HepG2 (cell line): Measurements from ENCODE around the gene R3HDM4. TPM values are rescaled to one million over a fixed set of nuclear protein-coding genes. Genes with fewer than 3 reads are reported as not detected.

Source experiments
- ATRX ChIP-seq: sonication (generic); formaldehyde crosslinking; IDR thresholded peaks from 2 replicates; pipeline ENCODE4 v1.4.0; 2020; ENCODE audit warnings: missing genetic modification reagents, borderline replicate concordance
- BHLHE40 ChIP-seq: IDR thresholded peaks from 2 replicates; pipeline ENCODE4 v1.6.1; 2011; ENCODE audit warnings: low read length, improper control_type of control experiment
- BRCA1 ChIP-seq: sonication (generic); formaldehyde crosslinking; IDR thresholded peaks from 2 replicates; pipeline ENCODE4 v1.4.0; 2020; ENCODE audit warnings: missing genetic modification reagents
- E2F1 ChIP-seq: sonication (generic); formaldehyde crosslinking; IDR thresholded peaks from 2 replicates; pipeline ENCODE4 v1.5.0; 2020; ENCODE audit warnings: missing genetic modification reagents
- FOSL2 ChIP-seq: sonication (generic); formaldehyde crosslinking; IDR thresholded peaks from 2 replicates; pipeline ENCODE4 v1.4.0; 2020; ENCODE audit warnings: missing genetic modification reagents
- GATAD2A ChIP-seq: IDR thresholded peaks from 2 replicates; pipeline ENCODE4 v1.6.1; 2016
- HDAC1 ChIP-seq: sonication (generic); formaldehyde crosslinking; IDR thresholded peaks from 2 replicates; pipeline ENCODE4 v1.5.1; 2020; ENCODE audit warnings: mild to moderate bottlenecking, missing genetic modification reagents
- HNF4G ChIP-seq, 2 experiments: sonication (generic) in 1 of 2; formaldehyde crosslinking in 1 of 2; IDR thresholded peaks; 2 replicates each; pipeline versions ENCODE4 v1.4.0 to v1.6.1; 2011 to 2020; ENCODE audit warnings: borderline replicate concordance in 2 of 2, low read depth in 2 of 2, mild to moderate bottlenecking in 2 of 2, low read length in 1 of 2, missing genetic modification reagents in 1 of 2, moderate library complexity in 1 of 2
- HNRNPUL1 ChIP-seq: fragments of 200-400 bp; formaldehyde crosslinking; IDR thresholded peaks from 2 replicates; pipeline ENCODE4 v1.6.1; 2017; ENCODE audit warnings: low read depth, mild to moderate bottlenecking, low read length, moderate library complexity
- IKZF5 ChIP-seq: IDR thresholded peaks from 2 replicates; pipeline ENCODE4 v1.6.1; 2018; ENCODE audit warnings: missing genetic modification reagents, mild to moderate bottlenecking, missing compliant biosample characterization
- JUND ChIP-seq: sonication (generic); formaldehyde crosslinking; IDR thresholded peaks from 2 replicates; pipeline ENCODE4 v1.8.0; 2022; ENCODE audit warnings: mild to moderate bottlenecking, missing genetic modification reagents
- MLX ChIP-seq: IDR thresholded peaks from 2 replicates; pipeline ENCODE4 v1.6.1; 2016
- MYPOP ChIP-seq: sonication (generic); formaldehyde crosslinking; IDR thresholded peaks from 2 replicates; pipeline ENCODE4 v1.8.1; 2023; ENCODE audit warnings: mild to moderate bottlenecking, moderate library complexity, missing genetic modification reagents
- PATZ1 ChIP-seq: sonication (generic); formaldehyde crosslinking; IDR thresholded peaks from 2 replicates; pipeline ENCODE4 v1.4.0; 2020; ENCODE audit warnings: missing genetic modification reagents
- TMF1 ChIP-seq: sonication (generic); formaldehyde crosslinking; IDR thresholded peaks from 2 replicates; pipeline ENCODE4 v1.8.1; 2022; ENCODE audit warnings: low read depth, missing genetic modification reagents
- ZFP62 ChIP-seq: sonication (generic); formaldehyde crosslinking; IDR thresholded peaks from 2 replicates; pipeline ENCODE4 v1.4.0; 2020; ENCODE audit warnings: missing genetic modification reagents
- ZMAT5 ChIP-seq: sonication (generic); formaldehyde crosslinking; IDR thresholded peaks from 2 replicates; pipeline ENCODE4 v1.5.0; 2020; ENCODE audit warnings: mild to moderate bottlenecking, low read depth, missing genetic modification reagents, borderline replicate concordance
- ZNF12 ChIP-seq: sonication (generic); formaldehyde crosslinking; IDR thresholded peaks from 2 replicates; pipeline ENCODE4 v1.5.0; 2020; ENCODE audit warnings: missing genetic modification reagents
- ZNF121 ChIP-seq: sonication (generic); formaldehyde crosslinking; IDR thresholded peaks from 2 replicates; pipeline ENCODE4 v1.5.0; 2020; ENCODE audit warnings: mild to moderate bottlenecking, missing genetic modification reagents
- ZNF225 ChIP-seq: sonication (generic); formaldehyde crosslinking; IDR thresholded peaks from 2 replicates; pipeline ENCODE4 v1.4.0; 2020; ENCODE audit warnings: mild to moderate bottlenecking, missing genetic modification reagents
- ZNF674 ChIP-seq: sonication (generic); formaldehyde crosslinking; IDR thresholded peaks from 2 replicates; pipeline ENCODE4 v1.5.0; 2020; ENCODE audit warnings: low read depth, mild to moderate bottlenecking, missing genetic modification reagents
- polyA plus RNA-seq, 8 experiments: library from polyadenylated mRNA; depleted of rRNA in 3 of 8; stranded (reverse) in 7 of 8; unstranded in 1 of 8; fragments of >200 nt; fragmentation: Illumina TruSeq in 4 of 8; extraction: Trizol in 4 of 8; gene quantifications; 2 replicates each; pipeline versions ENCODE4 v1.2.1 to v1.2.3, GENCODE V29; 2011 to 2016; ENCODE audit warnings: low read depth in 4 of 8, missing spikeins in 1 of 8, mixed read lengths in 1 of 8; ENCODE audit not compliant: insufficient read depth in 1 of 8
- total RNA-seq, 5 experiments: library from RNA; depleted of rRNA; stranded (reverse); fragments of >200 nt; fragmentation: Illumina TruSeq; extraction: Trizol; gene quantifications; 2 replicates each; pipeline ENCODE4 v1.2.3, GENCODE V29; 2016; ENCODE audit warnings: low read depth in 1 of 5

The R3HDM4 gene
- total and polyA plus RNA-seq, 2 of the 13 experiments (the other 11 are each of a cell fraction or from before 2014, with no cell fraction given), result 26.2 to 26.9 TPM

- TF ChIP-seq E2F1, result no peak
- TF ChIP-seq MLX (CRISPR knock-in tag), result no peak
- 0 out of 2 replicates have a peak, but pooled peaks have one; percentile 49 for TF ChIP-seq HDAC1
- no peak for TF ChIP-seq IKZF5 (CRISPR knock-in tag)
- no peak for TF ChIP-seq TMF1 (CRISPR knock-in tag)
- TF ChIP-seq GATAD2A (CRISPR knock-in tag), result peak; percentile 76
- TF ChIP-seq BRCA1 (CRISPR knock-in tag), result no peak
- TF ChIP-seq ZNF674 (CRISPR knock-in tag), result no peak
- TF ChIP-seq ZFP62 (CRISPR knock-in tag), result no peak
- TF ChIP-seq JUND (CRISPR knock-in tag), result 0 out of 2 replicates have a peak, but pooled peaks have one; percentile 46
- no peak for TF ChIP-seq ATRX (CRISPR knock-in tag)
- TF ChIP-seq PATZ1 (CRISPR knock-in tag), result peak; percentile 36; the same call in 1 of the 2 replicates
- no peak for TF ChIP-seq ZMAT5
- no peak for TF ChIP-seq HNRNPUL1
- no peak for TF ChIP-seq MYPOP (CRISPR knock-in tag)
- TF ChIP-seq HNF4G (IDR thresholded peaks at IDR 0.05; ENCODE audit: borderline replicate concordance, low read depth, low read length), result no peak
- no peak for TF ChIP-seq HNF4G (CRISPR knock-in tag; IDR thresholded peaks at IDR 0.05; ENCODE audit: borderline replicate concordance, low read depth)
- peak; percentile 95 for TF ChIP-seq ZNF121 (CRISPR knock-in tag)
- TF ChIP-seq BHLHE40, result peak; percentile 37; the same call in 1 of the 2 replicates
- no peak for TF ChIP-seq ZNF12 (CRISPR knock-in tag)
- peak; percentile 96 for TF ChIP-seq FOSL2 (CRISPR knock-in tag)
- 0 out of 2 replicates have a peak, but pooled peaks have one; percentile 35 for TF ChIP-seq ZNF225
These were observed 46.2 kb upstream of the R3HDM4 start (continued) for GRCh38 chr19:958967-959855.
